ENCODE data around the gene ABCG4. TPM values are rescaled to one million over a fixed set of nuclear protein-coding genes. Genes with fewer than 3 reads are reported as not detected.
"Not testable (repeated sequence)": the region's sequence is repeated elsewhere in the genome, so short reads cannot be mapped to it uniquely, and the experiment has no call there.

Gene ABCG4
- total RNA-seq, 2 experiments from 2014 or later, result not detected

DNA sequence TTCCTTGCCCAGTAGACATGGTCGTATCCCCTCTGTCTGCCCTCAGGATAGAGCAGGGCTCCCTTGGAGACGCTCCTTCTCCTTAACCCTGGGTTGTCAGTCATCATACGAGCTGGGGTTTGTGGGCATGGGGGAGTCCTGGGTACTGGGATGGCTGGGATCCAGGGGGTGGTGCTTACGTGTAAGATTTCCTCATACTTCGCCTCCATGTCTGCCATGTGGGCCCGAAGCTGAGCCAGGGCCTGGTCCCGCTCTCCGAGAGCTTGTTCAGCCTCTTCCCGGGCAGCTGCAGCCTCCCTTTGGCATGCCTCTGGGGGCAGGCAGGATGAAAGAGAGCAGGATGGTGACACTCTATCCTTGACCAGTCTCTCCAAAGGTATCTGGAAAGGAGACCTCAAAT is 41.7 kb downstream of the ABCG4 start:
- Mint-ChIP-seq H3K9me3 (no peaks in the 10 kb centered on the region), H3K36me3 (ENCODE audit: low read depth) (no peaks in the 10 kb centered on the region), H3K27me3 (peaks cover 6% of the 10 kb centered on the region), H3K27ac (no peak overlapping the region), H3K4me1 (no peaks in the 10 kb centered on the region), H3K4me3 (no peak overlapping the region)
- DNase-seq, result no peak
- ChIA-PET CTCF (interaction anchor here (0.8 to 1.5 kb wide), 3 partner anchors 13 to 134 kb away, joined by 3 read pairs; no protein-coding TSS in a partner anchor), POLR2A (interaction anchor here (1.0 to 1.3 kb wide), 2 partner anchors 22 to 42 kb away, joined by 3 read pairs; partner anchors contain the start of genes ABCG4 and NLRX1)

DNA sequence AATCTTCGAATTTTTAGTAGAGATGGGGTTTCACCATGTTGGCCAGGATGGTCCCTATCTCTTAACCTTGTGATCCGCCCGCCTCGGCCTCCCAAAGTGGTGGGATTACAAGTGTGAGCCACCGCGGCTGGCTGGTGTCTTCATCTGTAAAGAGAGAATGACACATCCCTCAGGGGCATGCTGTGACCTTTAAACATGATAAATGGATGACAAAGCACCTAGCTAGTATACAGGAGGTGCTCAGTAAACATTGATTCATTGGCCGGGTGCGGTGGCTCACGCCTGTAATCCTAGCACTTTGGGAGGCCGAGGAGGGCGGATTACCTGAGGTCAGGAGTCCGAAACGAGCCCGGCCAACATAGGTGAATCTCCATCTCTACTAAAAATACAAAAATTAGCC is 42.4 kb downstream of the ABCG4 start:
- CTCF ChIA-PET, result interaction anchor here (0.6 to 1.5 kb wide), 5 partner anchors 12 to 170 kb away, joined by 3 read pairs; no protein-coding TSS in a partner anchor

GRCh38 chr11:119192111-119192510 is 43.3 kb downstream of the ABCG4 start:
- H3K36me3 Mint-ChIP-seq (ENCODE audit: low read depth), result no peaks in the 10 kb centered on the region
- no peak for DNase-seq
- no peak overlapping the region for H3K4me3 Mint-ChIP-seq
- H3K27ac Mint-ChIP-seq, result no peak overlapping the region
- peaks cover 3% of the 10 kb centered on the region for H3K4me1 Mint-ChIP-seq
- CTCF ChIA-PET, result no interaction called here
- POLR2A ChIA-PET, result no interaction called here
- no peaks in the 10 kb centered on the region for H3K9me3 Mint-ChIP-seq
- H3K27me3 Mint-ChIP-seq, result peaks cover 6% of the 10 kb centered on the region

More for the DNA sequence above, 42.4 kb downstream of the ABCG4 start:
- H3K4me1 Mint-ChIP-seq; H3K9me3 Mint-ChIP-seq; H3K36me3 Mint-ChIP-seq (ENCODE audit: low read depth); H3K27ac Mint-ChIP-seq; H3K27me3 Mint-ChIP-seq; H3K4me3 Mint-ChIP-seq; DNase-seq: not testable (repeated sequence)
- POLR2A ChIA-PET, result interaction anchor here (1.0 kb wide), 1 partner anchor 43 kb away, joined by 3 read pairs; the partner anchor contains the start of gene ABCG4

GRCh38 chr11:119193001-119193400 is 44.1 kb downstream of the ABCG4 start:
- Mint-ChIP-seq H3K4me1 (peaks cover 3% of the 10 kb centered on the region), H3K36me3 (ENCODE audit: low read depth) (no peaks in the 10 kb centered on the region), H3K27ac (no peak overlapping the region), H3K9me3 (no peaks in the 10 kb centered on the region), H3K27me3 (peaks cover 6% of the 10 kb centered on the region), H3K4me3 (no peak overlapping the region)
- ChIA-PET CTCF (no interaction called here), POLR2A (no interaction called here)
- DNase-seq, result no peak

DNA sequence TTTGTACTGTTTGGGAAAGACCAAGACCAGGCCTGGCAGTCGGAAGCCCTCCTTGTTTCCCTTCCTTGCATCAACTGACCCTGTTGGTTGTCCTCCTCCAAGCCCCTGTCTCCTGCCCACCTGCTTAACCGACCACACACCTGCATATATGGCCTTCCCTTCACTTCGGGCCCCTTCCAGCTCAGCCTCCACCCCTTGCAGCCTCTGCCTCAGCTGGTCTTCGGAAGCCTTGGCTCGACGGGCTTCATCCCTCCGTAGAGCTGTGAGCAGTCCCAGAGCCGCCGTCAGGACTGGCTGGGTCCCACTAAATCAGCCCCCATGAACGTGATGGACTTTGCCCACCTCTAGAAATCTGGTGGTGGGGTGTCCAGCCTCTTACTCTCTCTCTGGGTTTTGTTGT is 44.8 kb downstream of the ABCG4 start:
- Mint-ChIP-seq H3K9me3 (no peaks in the 10 kb centered on the region), H3K4me1 (peaks cover 3% of the 10 kb centered on the region)
- POLR2A ChIA-PET, result no interaction called here

DNA sequence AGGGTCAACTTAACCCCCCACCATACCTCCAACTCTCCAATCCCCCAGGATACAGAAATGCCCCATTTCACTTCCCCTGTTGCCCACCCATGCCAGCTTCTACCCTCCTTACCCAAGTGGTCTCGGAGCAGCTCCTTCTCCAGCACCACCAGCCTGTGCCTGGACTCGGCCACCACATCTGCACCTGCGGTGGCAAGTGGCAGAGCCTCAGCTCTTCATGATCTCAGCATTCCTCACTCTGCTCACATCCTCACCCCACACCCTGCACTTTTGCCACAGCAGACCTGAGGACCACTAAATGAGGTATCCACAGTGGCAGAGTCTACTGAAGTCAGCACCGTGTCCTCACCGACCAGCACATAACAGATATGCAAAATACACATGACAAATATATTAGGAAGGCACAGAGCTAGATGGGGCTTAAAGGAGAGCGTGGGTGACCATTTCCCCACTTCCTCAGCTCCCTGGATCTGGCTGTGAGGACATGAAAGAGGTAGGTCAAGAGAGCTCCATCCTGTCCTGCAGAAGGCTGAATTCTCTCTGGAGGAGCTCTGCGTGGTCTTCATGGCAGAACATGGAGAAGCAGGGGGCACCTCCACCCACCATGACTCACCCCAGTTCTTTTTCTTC is 46.1 kb downstream of the ABCG4 start:
- peaks cover 3% of the 10 kb centered on the region for H3K4me1 Mint-ChIP-seq
- no peaks in the 10 kb centered on the region for H3K36me3 Mint-ChIP-seq (ENCODE audit: low read depth)
- ChIA-PET POLR2A (interaction anchor here (1.4 kb wide), 1 partner anchor 126 kb away, joined by 4 read pairs; no protein-coding TSS in a partner anchor), CTCF (interaction anchor here (0.5 to 3.7 kb wide), 8 partner anchors 25 to 143 kb away, joined by 3 to 30 read pairs (median 3); partner anchors contain the start of genes NLRX1 and VPS11)
- H3K27me3 Mint-ChIP-seq, result peaks cover 6% of the 10 kb centered on the region
- no peak for DNase-seq
- H3K9me3 Mint-ChIP-seq, result no peaks in the 10 kb centered on the region
- H3K4me3 Mint-ChIP-seq, result no peak overlapping the region
- no peak overlapping the region for H3K27ac Mint-ChIP-seq

More for the DNA sequence above, 44.8 kb downstream of the ABCG4 start:
- DNase-seq, result no peak
- CTCF ChIA-PET, result no interaction called here
- Mint-ChIP-seq H3K27ac (no peak overlapping the region), H3K36me3 (ENCODE audit: low read depth) (no peaks in the 10 kb centered on the region), H3K27me3 (peaks cover 6% of the 10 kb centered on the region), H3K4me3 (no peak overlapping the region)

- ChIA-PET POLR2A (interaction anchor here (0.8 to 1.0 kb wide), 2 partner anchors 10 to 125 kb away, joined by 3 to 4 read pairs; no protein-coding TSS in a partner anchor), CTCF (interaction anchor here (1.0 to 3.7 kb wide), 20 partner anchors 11 to 142 kb away, joined by 3 to 30 read pairs (median 5); partner anchors contain the start of genes C2CD2L, CBL, DPAGT1 and HMBS)
- Mint-ChIP-seq H3K9me3 (no peaks in the 10 kb centered on the region), H3K36me3 (ENCODE audit: low read depth) (no peaks in the 10 kb centered on the region), H3K4me3 (no peak overlapping the region), H3K4me1 (peaks cover 3% of the 10 kb centered on the region), H3K27ac (no peak overlapping the region), H3K27me3 (peaks cover 6% of the 10 kb centered on the region)
- DNase-seq, result no peak
Observed at GRCh38 chr11:119195680-119196079, 46.8 kb downstream of the ABCG4 start.

DNA sequence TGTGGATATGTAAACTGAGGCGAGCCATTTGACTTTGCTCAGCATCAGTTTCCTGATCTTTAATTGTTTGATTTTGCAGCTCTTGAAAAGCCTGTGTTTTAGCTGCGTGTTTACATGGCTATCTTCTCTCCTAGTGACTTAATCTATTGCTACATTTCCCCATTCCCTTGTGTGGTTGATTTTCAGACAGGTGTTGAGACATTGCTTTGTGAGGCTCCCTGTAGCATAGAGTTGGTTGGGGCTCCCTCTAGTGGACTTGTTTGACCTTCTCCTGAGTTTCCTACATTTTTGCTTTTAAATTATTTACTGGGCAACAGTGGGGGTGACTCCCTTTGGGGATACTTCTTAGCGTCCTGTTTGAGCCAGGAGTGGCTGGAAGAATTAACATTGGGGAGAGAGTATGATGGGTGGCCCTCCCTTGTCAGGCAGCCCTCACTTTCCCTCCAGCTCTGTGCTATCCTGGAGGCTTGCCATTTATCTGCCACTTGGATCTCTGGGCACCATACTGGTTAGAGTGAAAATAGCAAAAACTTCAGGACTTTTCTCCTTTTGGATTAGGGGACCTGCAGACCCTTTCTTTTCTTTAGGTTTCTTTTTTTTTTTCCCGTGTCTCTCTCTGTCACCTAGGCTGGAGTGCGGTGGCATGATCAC is 48.1 kb downstream of the ABCG4 start:
- Mint-ChIP-seq H3K9me3 (no peaks in the 10 kb centered on the region), H3K36me3 (ENCODE audit: low read depth) (no peaks in the 10 kb centered on the region), H3K27me3 (peaks cover 6% of the 10 kb centered on the region), H3K4me3 (no peak overlapping the region), H3K27ac (no peak overlapping the region), H3K4me1 (peaks cover 3% of the 10 kb centered on the region)
- POLR2A ChIA-PET, result interaction anchor here (0.8 to 1.0 kb wide), 5 partner anchors 28 to 199 kb away, joined by 3 to 6 read pairs (median 3); partner anchors contain the start of genes CENATAC and NLRX1
- CTCF ChIA-PET, result interaction anchor here (0.7 to 3.7 kb wide), 28 partner anchors 9 to 281 kb away, joined by 3 to 30 read pairs (median 5); partner anchors contain the start of genes C2CD2L, CBL, DPAGT1 and HINFP
- DNase-seq, result peak; percentile 70

DNA sequence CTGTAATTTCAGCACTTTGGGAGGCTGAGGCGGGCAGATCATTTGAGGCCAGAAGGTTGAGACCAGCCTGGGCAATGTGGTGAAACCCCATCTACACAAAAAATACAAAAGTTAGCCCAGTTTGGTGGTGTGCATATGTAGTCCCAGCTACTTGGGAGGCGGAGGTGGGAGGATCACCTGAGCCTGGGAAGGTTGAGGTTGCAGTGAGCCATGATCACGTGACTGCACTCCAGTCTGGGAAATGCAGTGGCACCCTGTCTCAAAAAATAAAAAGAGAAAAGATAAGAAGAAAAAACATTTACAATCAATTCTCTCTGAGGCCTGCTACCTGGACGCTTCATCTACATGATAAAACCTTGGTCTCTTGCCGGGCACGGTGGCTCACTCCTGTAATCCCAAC is 50.1 kb downstream of the ABCG4 start:
- no peaks in the 10 kb centered on the region for H3K9me3 Mint-ChIP-seq
- H3K4me3 Mint-ChIP-seq, result no peak overlapping the region
- peaks cover 6% of the 10 kb centered on the region for H3K27me3 Mint-ChIP-seq
- ChIA-PET CTCF (no interaction called here), POLR2A (no interaction called here)
- H3K36me3 Mint-ChIP-seq (ENCODE audit: low read depth), result no peaks in the 10 kb centered on the region
- no peak overlapping the region for H3K27ac Mint-ChIP-seq
- H3K4me1 Mint-ChIP-seq, result peaks cover 3% of the 10 kb centered on the region
- no peak for DNase-seq

- DNase-seq, POLR2A ChIA-PET: not testable (repeated sequence)
- CTCF ChIA-PET, result interaction anchor here (0.7 to 1.6 kb wide), 4 partner anchors 14 to 140 kb away, joined by 3 to 6 read pairs (median 4); partner anchors contain the start of gene NLRX1
Observed at GRCh38 chr11:119201236-119201635, 52.4 kb downstream of the ABCG4 start.

DNA sequence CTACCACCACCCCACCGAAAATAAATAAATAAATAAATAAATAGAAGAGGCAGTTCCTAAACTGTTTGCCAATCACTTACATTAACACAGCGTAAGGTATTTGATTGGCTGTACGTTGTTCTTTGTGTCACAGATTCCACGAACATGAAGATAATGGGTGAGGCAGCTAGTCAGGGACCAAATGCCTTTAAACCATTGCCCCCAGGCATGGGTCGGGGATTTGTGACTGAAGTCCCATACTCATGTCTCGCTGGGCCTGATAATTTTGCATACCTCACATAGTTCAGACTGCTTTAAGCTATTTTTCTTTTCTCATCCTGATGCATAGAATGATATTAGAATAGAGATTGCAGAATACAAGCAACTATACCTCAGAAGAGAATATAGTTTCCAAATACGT is 53.7 kb downstream of the ABCG4 start:
- DNase-seq, result no peak
- H3K4me3 Mint-ChIP-seq, result no peak overlapping the region
- no peaks in the 10 kb centered on the region for H3K9me3 Mint-ChIP-seq
- POLR2A ChIA-PET, result no interaction called here
- H3K27me3 Mint-ChIP-seq, result no peaks in the 10 kb centered on the region
- CTCF ChIA-PET, result interaction anchor here (0.6 to 6.0 kb wide), 5 partner anchors 14 to 207 kb away, joined by 3 to 74 read pairs (median 3); no protein-coding TSS in a partner anchor
- no peaks in the 10 kb centered on the region for H3K36me3 Mint-ChIP-seq (ENCODE audit: low read depth)
- H3K4me1 Mint-ChIP-seq, result peaks cover 16% of the 10 kb centered on the region
- H3K27ac Mint-ChIP-seq, result no peak overlapping the region

More at GRCh38 chr11:119201236-119201635, 52.4 kb downstream of the ABCG4 start:
- H3K36me3 Mint-ChIP-seq (ENCODE audit: low read depth); H3K27ac Mint-ChIP-seq; H3K27me3 Mint-ChIP-seq; H3K9me3 Mint-ChIP-seq; H3K4me3 Mint-ChIP-seq: not testable (repeated sequence)
- peaks cover 13% of the 10 kb centered on the region for H3K4me1 Mint-ChIP-seq

DNA sequence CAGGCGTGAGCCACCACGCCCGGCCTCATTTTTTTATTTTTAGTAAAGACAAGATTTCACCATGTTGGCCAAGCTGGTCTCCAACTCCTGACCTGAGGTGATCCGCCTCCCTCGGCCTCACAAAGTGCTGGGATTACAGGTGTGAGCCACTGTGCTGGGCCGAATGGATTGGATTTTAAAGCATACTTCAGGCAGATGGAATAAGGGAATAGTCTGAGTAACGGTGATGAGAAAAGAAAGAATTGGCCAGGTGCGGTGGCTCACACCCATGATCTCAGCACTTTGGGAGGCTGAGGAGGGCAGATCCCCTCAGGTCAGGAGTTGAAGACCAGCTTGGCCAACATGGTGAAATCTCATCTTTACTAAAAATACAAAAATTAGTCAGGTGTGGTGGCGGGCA is 55.2 kb downstream of the ABCG4 start:
- Mint-ChIP-seq H3K4me1 (peaks cover 27% of the 10 kb centered on the region), H3K36me3 (ENCODE audit: low read depth) (peaks cover 4% of the 10 kb centered on the region), H3K27ac (no peak overlapping the region), H3K4me3 (no peak overlapping the region), H3K9me3 (no peaks in the 10 kb centered on the region), H3K27me3 (no peaks in the 10 kb centered on the region)
- ChIA-PET CTCF (interaction anchor here (0.5 to 6.0 kb wide), 6 partner anchors 23 to 656 kb away, joined by 3 to 74 read pairs (median 31); no protein-coding TSS in a partner anchor), POLR2A (interaction anchor here (1.4 to 4.3 kb wide), 2 partner anchors 109 to 117 kb away, joined by 4 to 22 read pairs; a partner anchor contains a TSS)
- no peak for DNase-seq

DNA sequence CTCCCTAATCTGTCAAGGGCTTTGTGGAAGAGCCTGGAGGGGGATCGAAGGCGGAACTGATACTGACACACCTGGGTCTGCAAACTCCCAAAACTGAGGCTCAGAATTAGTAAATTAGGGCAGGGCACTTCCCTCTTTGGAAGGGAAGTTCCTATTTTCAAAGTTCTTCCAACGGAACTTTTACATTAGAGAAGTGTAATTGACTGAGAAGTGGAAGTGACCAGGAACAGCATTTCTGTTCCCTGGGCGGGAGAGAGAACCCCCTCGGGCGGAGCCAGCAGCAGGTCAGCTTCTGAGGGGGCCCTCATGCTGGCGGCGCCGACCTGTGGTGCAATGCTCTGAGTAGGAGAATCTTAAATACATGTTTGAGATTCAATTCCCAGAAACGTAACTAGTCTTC is 56.2 kb downstream of the ABCG4 start:
- CTCF ChIA-PET, result interaction anchor here (1.2 to 6.0 kb wide), 19 partner anchors 8 to 270 kb away, joined by 3 to 74 read pairs (median 9); partner anchors contain the start of genes HINFP and HMBS
- H3K27ac Mint-ChIP-seq, result no peak overlapping the region
- POLR2A ChIA-PET, result interaction anchor here (0.7 to 4.3 kb wide), 11 partner anchors 9 to 137 kb away, joined by 3 to 41 read pairs (median 5); partner anchors contain the start of genes NLRX1 and VPS11
- peak overlapping the region; percentile 94 for H3K4me3 Mint-ChIP-seq
- no peak for DNase-seq
- no peaks in the 10 kb centered on the region for H3K9me3 Mint-ChIP-seq
- peaks cover 33% of the 10 kb centered on the region for H3K4me1 Mint-ChIP-seq
- H3K36me3 Mint-ChIP-seq (ENCODE audit: low read depth), result peaks cover 7% of the 10 kb centered on the region
- no peaks in the 10 kb centered on the region for H3K27me3 Mint-ChIP-seq
